ENCODE data around the gene GAREM1. TPM values are rescaled to one million over a fixed set of nuclear protein-coding genes. Genes with fewer than 3 reads are reported as not detected.

Gene GAREM1
- polyA plus RNA-seq, 1 of the 3 experiments (the other 2 are of a cell fraction): 2.8 TPM

DNA sequence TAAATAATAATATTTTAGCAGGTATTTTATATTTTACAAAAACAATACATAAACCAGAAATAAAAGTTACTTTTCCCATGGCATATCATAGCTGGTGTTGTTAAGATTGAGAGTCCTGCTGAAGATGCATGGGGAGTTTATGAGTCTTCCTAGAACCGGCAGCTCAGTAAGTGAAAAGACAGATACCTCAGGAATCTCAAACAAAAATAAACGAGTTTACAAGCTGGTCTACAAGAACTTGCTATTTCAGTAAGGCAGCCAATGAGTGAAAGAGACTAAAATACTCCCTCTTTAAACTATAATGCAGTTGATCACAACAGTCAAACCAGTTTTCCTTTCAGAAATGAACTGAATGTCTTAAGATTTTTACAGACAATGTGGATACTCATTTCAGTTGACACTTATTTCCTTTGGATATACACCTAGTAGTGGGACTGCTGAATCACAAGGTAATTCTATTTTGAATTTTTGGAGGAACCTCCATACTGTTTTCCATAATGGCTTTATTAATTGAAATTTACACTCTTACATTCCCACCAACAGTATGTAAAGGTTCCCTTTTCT lies 8.9 kb downstream of the GAREM1 start:
- POLR2A ChIA-PET: no interaction called here
- WGBS (ENCODE audit: low lambda C conversion rate): 80% methylated on average over 2 of the region's 2 CpGs
- TF ChIP-seq REST (IDR thresholded peaks at IDR 0.05; ENCODE audit: low read depth, low read length) (no peak), MXI1 (IDR thresholded peaks at IDR 0.05; ENCODE audit: low read depth, low read length) (no peak), FOSL2 (IDR thresholded peaks at IDR 0.05; ENCODE audit: borderline replicate concordance, low read depth) (no peak), PBX3 (IDR thresholded peaks at IDR 0.05) (no peak), SIN3A (IDR thresholded peaks at IDR 0.05; ENCODE audit: borderline replicate concordance, low read depth, low read length) (no peak), CTCF (IDR thresholded peaks at IDR 0.05) (no peak), TEAD4 (IDR thresholded peaks at IDR 0.05; ENCODE audit: borderline replicate concordance, insufficient read depth) (no peak), RAD21 (IDR thresholded peaks at IDR 0.05; ENCODE audit: low read length) (no peak), RCOR1 (IDR thresholded peaks at IDR 0.05; ENCODE audit: low read length) (no peak), NRF1 (IDR thresholded peaks at IDR 0.05; ENCODE audit: low read depth, low read length) (no peak), NFIC (IDR thresholded peaks at IDR 0.05; ENCODE audit: borderline replicate concordance) (no peak), SMC3 (IDR thresholded peaks at IDR 0.05; ENCODE audit: low read depth, low read length) (no peak), ELF1 (IDR thresholded peaks at IDR 0.05) (no peak), CHD2 (IDR thresholded peaks at IDR 0.05; ENCODE audit: low read length, partially characterized antibody) (no peak), EP300 (IDR thresholded peaks at IDR 0.05; ENCODE audit: borderline replicate concordance in 1 of 2, low read depth in 1 of 2, low read length in 1 of 2) (no peak), GATA2 (CRISPR knock-in tag; IDR thresholded peaks at IDR 0.05) (no peak), YY1 (IDR thresholded peaks at IDR 0.05; ENCODE audit: low read depth) (no peak)
- TF ChIP-seq, protein P1, sequence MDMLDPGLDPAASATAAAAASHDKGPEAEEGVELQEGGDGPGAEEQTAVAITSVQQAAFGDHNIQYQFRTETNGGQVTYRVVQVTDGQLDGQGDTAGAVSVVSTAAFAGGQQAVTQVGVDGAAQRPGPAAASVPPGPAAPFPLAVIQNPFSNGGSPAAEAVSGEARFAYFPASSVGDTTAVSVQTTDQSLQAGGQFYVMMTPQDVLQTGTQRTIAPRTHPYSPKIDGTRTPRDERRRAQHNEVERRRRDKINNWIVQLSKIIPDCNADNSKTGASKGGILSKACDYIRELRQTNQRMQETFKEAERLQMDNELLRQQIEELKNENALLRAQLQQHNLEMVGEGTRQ (IDR thresholded peaks at IDR 0.05; ENCODE audit: borderline replicate concordance, low read depth, low read length): no peak
- TF ChIP-seq, protein P2, sequence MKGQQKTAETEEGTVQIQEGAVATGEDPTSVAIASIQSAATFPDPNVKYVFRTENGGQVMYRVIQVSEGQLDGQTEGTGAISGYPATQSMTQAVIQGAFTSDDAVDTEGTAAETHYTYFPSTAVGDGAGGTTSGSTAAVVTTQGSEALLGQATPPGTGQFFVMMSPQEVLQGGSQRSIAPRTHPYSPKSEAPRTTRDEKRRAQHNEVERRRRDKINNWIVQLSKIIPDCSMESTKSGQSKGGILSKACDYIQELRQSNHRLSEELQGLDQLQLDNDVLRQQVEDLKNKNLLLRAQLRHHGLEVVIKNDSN (IDR thresholded peaks at IDR 0.05; ENCODE audit: borderline replicate concordance, low read depth): no peak

More for the DNA sequence above, 8.9 kb downstream of the GAREM1 start:
- Histone ChIP-seq H3K4me1 (ENCODE audit: control insufficient read depth in 1 of 2, insufficient read depth in 2 of 2, low read depth in 1 of 2, low read length in 1 of 2) (no peaks in the 10 kb centered on the region; a peak in 1 of 4 replicates), H3K27me3 (ENCODE audit: insufficient read depth) (no peaks in the 10 kb centered on the region), H3K4me3 (ENCODE audit: low read depth in 2 of 2, low read length in 1 of 2) (no peak overlapping the region), H4K20me1 (ENCODE audit: insufficient read depth) (no peaks in the 10 kb centered on the region), H3F3A (replicated peaks; ENCODE audit: insufficient read depth) (no peaks in the 10 kb centered on the region), H3K36me3 (replicated peaks in 1 of 2; ENCODE audit: control insufficient read depth in 1 of 2, insufficient read depth in 2 of 2, low read length in 1 of 2) (no peaks in the 10 kb centered on the region), H3K4me2 (no peak overlapping the region), H2AFZ (ENCODE audit: low read depth) (no peak overlapping the region), H3K9me2 (no peaks in the 10 kb centered on the region), H3K27ac (ENCODE audit: low read depth in 2 of 2, low read length in 1 of 2) (no peak overlapping the region), H3K9ac (no peak overlapping the region), H3K79me2 (ENCODE audit: insufficient read depth) (peaks cover 15% of the 10 kb centered on the region), H3K9me3 (no peaks in the 10 kb centered on the region)
- no peak for DNase-seq
- CTCF ChIA-PET: interaction anchor here (3.6 kb wide), 1 partner anchor 9 kb away, joined by 12 read pairs; the partner anchor contains the start of gene GAREM1
